Measurements from ENCODE around the gene STOX2.

STOX2 gene

DNA sequence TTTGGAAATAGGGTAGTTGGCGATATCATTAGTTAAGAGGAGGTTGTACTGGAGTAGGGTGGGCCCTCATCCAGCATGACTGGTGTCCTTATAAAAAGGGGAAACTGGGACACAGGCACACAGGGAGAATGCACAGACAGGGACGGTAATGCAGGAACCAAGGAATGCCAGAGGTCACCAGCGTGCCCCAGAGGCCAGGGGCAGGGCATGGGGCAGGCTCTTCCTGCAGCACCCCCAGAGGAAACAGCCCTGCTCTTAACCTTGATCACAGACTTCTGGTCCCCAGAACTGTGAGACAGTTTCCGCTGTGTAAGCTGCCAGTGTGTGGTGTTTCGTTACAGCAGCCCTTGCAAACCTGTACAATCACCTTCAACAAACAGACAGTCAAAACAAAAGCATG is 15.9 kb upstream of the STOX2 start:
- TF ChIP-seq, protein P1, sequence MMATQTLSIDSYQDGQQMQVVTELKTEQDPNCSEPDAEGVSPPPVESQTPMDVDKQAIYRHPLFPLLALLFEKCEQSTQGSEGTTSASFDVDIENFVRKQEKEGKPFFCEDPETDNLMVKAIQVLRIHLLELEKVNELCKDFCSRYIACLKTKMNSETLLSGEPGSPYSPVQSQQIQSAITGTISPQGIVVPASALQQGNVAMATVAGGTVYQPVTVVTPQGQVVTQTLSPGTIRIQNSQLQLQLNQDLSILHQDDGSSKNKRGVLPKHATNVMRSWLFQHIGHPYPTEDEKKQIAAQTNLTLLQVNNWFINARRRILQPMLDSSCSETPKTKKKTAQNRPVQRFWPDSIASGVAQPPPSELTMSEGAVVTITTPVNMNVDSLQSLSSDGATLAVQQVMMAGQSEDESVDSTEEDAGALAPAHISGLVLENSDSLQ (IDR thresholded peaks at IDR 0.05): no peak
- no peak for TF ChIP-seq TARDBP (IDR thresholded peaks at IDR 0.05)
- TF ChIP-seq FOXK2 (IDR thresholded peaks at IDR 0.05): no peak
- no peak for TF ChIP-seq HDGF (IDR thresholded peaks at IDR 0.05; ENCODE audit: borderline replicate concordance)
- no peak for TF ChIP-seq BHLHE40 (IDR thresholded peaks at IDR 0.05; ENCODE audit: borderline replicate concordance)
- no peak for TF ChIP-seq ARNT (IDR thresholded peaks at IDR 0.05)
- no peak for TF ChIP-seq ZNF384 (IDR thresholded peaks at IDR 0.05)
- no peak for TF ChIP-seq CTBP1 (IDR thresholded peaks at IDR 0.05; ENCODE audit: borderline replicate concordance)
- no peak for TF ChIP-seq FOXM1 (IDR thresholded peaks at IDR 0.05; ENCODE audit: borderline replicate concordance)
- TF ChIP-seq SP1 (IDR thresholded peaks at IDR 0.05): no peak
- no peak for TF ChIP-seq FOXA1 (IDR thresholded peaks at IDR 0.05)
- no peak for TF ChIP-seq NFRKB (IDR thresholded peaks at IDR 0.05)
- no peak for TF ChIP-seq L3MBTL2 (conservative IDR thresholded peaks at IDR 0.05)
- TF ChIP-seq LEF1 (IDR thresholded peaks at IDR 0.05; ENCODE audit: borderline replicate concordance): no peak
- no peak for TF ChIP-seq SUZ12 (IDR thresholded peaks at IDR 0.05)
- no peak for TF ChIP-seq ELF4 (IDR thresholded peaks at IDR 0.05)
- DNase-seq (ENCODE audit: extremely low spot score): no peak
- POLR2A ChIA-PET: no interaction called here
- CTCF ChIA-PET: no interaction called here

GRCh38 chr4:183897193-183897592 is 7.9 kb upstream of the STOX2 start:
- ChIA-PET POLR2A (interaction anchor here (0.7 to 2.4 kb wide), 2 partner anchors 9 to 63 kb away, joined by 3 to 13 read pairs; partner anchors contain the start of gene STOX2), CTCF (interaction anchor here (0.7 to 1.2 kb wide), 2 partner anchors 204 to 1289 kb away, joined by 3 read pairs; no protein-coding TSS in a partner anchor)
- no peak for DNase-seq (ENCODE audit: extremely low spot score)
- TF ChIP-seq ELF4 (IDR thresholded peaks at IDR 0.05): no peak
- no peak for TF ChIP-seq FOXA1 (IDR thresholded peaks at IDR 0.05)
- TF ChIP-seq FOXK2 (IDR thresholded peaks at IDR 0.05): no peak
- TF ChIP-seq CTBP1 (IDR thresholded peaks at IDR 0.05; ENCODE audit: borderline replicate concordance): no peak

GRCh38 chr4:183898456-183898855 is 6.7 kb upstream of the STOX2 start:
- CTCF ChIA-PET: no interaction called here
- POLR2A ChIA-PET: interaction anchor here (2.4 kb wide), 1 partner anchor 8 kb away, joined by 13 read pairs; the partner anchor contains the start of gene STOX2
- TF ChIP-seq FOXA1 (IDR thresholded peaks at IDR 0.05) (no peak), SP1 (IDR thresholded peaks at IDR 0.05) (no peak), ARNT (IDR thresholded peaks at IDR 0.05) (no peak), ELF4 (IDR thresholded peaks at IDR 0.05) (no peak), NFRKB (IDR thresholded peaks at IDR 0.05) (no peak), HDGF (IDR thresholded peaks at IDR 0.05; ENCODE audit: borderline replicate concordance) (no peak), CTBP1 (IDR thresholded peaks at IDR 0.05; ENCODE audit: borderline replicate concordance) (no peak), BHLHE40 (IDR thresholded peaks at IDR 0.05; ENCODE audit: borderline replicate concordance) (no peak), ZNF384 (IDR thresholded peaks at IDR 0.05) (no peak)
- no peak for DNase-seq (ENCODE audit: extremely low spot score)

GRCh38 chr4:183903021-183903760 is 1.9 kb upstream of the STOX2 start:
- ChIA-PET CTCF (no interaction called here), POLR2A (no interaction called here)
- DNase-seq (ENCODE audit: extremely low spot score): no peak
- no peak for TF ChIP-seq FOXK2 (IDR thresholded peaks at IDR 0.05)

GRCh38 chr4:183905593-183906488 is 734 bp downstream of the STOX2 start:
- DNase-seq (ENCODE audit: extremely low spot score): peak; percentile 27
- ChIA-PET CTCF (interaction anchor here (0.9 to 1.6 kb wide), 2 partner anchors 194 kb away, joined by 4 to 5 read pairs; no protein-coding TSS in a partner anchor), POLR2A (interaction anchor here (0.7 to 4.2 kb wide), 16 partner anchors 8 to 462 kb away, joined by 3 to 37 read pairs (median 4); no protein-coding TSS in a partner anchor)
- TF ChIP-seq BHLHE40 (IDR thresholded peaks at IDR 0.05; ENCODE audit: borderline replicate concordance): no peak
- no peak for TF ChIP-seq FOXM1 (IDR thresholded peaks at IDR 0.05; ENCODE audit: borderline replicate concordance)
- no peak for TF ChIP-seq SUZ12 (IDR thresholded peaks at IDR 0.05)
- TF ChIP-seq L3MBTL2 (conservative IDR thresholded peaks at IDR 0.05): peak; percentile 47
- TF ChIP-seq FOXK2 (IDR thresholded peaks at IDR 0.05): no peak
- TF ChIP-seq CTBP1 (IDR thresholded peaks at IDR 0.05; ENCODE audit: borderline replicate concordance): no peak

DNA sequence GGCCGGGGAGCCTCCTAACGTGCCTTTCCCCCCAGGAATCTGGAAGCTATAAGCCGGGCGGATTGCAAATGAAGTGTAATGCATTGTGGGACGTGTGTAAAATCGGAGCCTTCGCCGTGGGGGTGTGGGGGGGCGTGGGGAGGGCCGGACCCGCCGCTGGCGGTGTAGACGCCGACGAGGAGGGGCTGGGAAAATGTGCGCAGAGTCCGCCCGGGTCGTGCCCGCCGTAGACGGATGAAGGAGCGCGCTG is 1.3 kb downstream of the STOX2 start:
- ChIA-PET POLR2A (interaction anchor here (0.7 to 4.2 kb wide), 13 partner anchors 9 to 463 kb away, joined by 3 to 37 read pairs (median 5); no protein-coding TSS in a partner anchor), CTCF (interaction anchor here (0.9 kb wide), 1 partner anchor 194 kb away, joined by 5 read pairs; no protein-coding TSS in a partner anchor)
- TF ChIP-seq TARDBP (IDR thresholded peaks at IDR 0.05) (no peak), SUZ12 (IDR thresholded peaks at IDR 0.05) (no peak), LEF1 (IDR thresholded peaks at IDR 0.05; ENCODE audit: borderline replicate concordance) (no peak), HDGF (IDR thresholded peaks at IDR 0.05; ENCODE audit: borderline replicate concordance) (no peak), L3MBTL2 (conservative IDR thresholded peaks at IDR 0.05) (no peak)
- no peak for DNase-seq (ENCODE audit: extremely low spot score)

Measured in HEK293T (cell line).